HG03342 (cell line): ENCODE data around the gene CSPG5.

ENCODE experiments used
- ATAC-seq: cut with Tn5 transposase; IDR thresholded peaks from one replicate; pipeline ENCODE4 v1.9.1; 2021; ENCODE audit warnings: mild to moderate bottlenecking, moderate library complexity; ENCODE audit not compliant: unreplicated experiment

Gene CSPG5

GRCh38 chr3:47578691-47579632 is at the start of gene CSPG5:
CSPG5 (minus strand) TSS chr3:47578865; CDS start chr3:47578693, 172 bp downstream.
- ATAC-seq, result peak; percentile 32

- ATAC-seq, result no peak
These were observed 49.8 kb upstream of the CSPG5 start for GRCh38 chr3:47628426-47628825.

GRCh38 chr3:47622671-47623461 is 44.2 kb upstream of the CSPG5 start:
- ATAC-seq, result no peak

- no peak for ATAC-seq
These were observed 38.7 kb upstream of the CSPG5 start for GRCh38 chr3:47617086-47618010.

GRCh38 chr3:47614788-47615187 is 36.1 kb upstream of the CSPG5 start:
- no peak for ATAC-seq

GRCh38 chr3:47613722-47614121 is 35.1 kb upstream of the CSPG5 start:
- no peak for ATAC-seq

- no peak for ATAC-seq
These were observed 34.2 kb upstream of the CSPG5 start for GRCh38 chr3:47612879-47613278.

GRCh38 chr3:47612178-47612577 is 33.5 kb upstream of the CSPG5 start:
- no peak for ATAC-seq

GRCh38 chr3:47611576-47611975 is 32.9 kb upstream of the CSPG5 start:
- ATAC-seq, result no peak

GRCh38 chr3:47610583-47610982 is 31.9 kb upstream of the CSPG5 start:
- ATAC-seq, result no peak

- ATAC-seq, result no peak
These were observed 28.7 kb upstream of the CSPG5 start for GRCh38 chr3:47607335-47607734.

- no peak for ATAC-seq
These were observed 27.5 kb upstream of the CSPG5 start for GRCh38 chr3:47606165-47606564.

GRCh38 chr3:47605652-47606051 is 27.0 kb upstream of the CSPG5 start:
- no peak for ATAC-seq

GRCh38 chr3:47604145-47604544 is 25.5 kb upstream of the CSPG5 start:
- no peak for ATAC-seq

- no peak for ATAC-seq
These were observed 24.7 kb upstream of the CSPG5 start for GRCh38 chr3:47603332-47603731.

- no peak for ATAC-seq
These were observed 22.6 kb upstream of the CSPG5 start for GRCh38 chr3:47601281-47601680.

- ATAC-seq, result no peak
These were observed 16.1 kb upstream of the CSPG5 start for GRCh38 chr3:47594792-47595191.

GRCh38 chr3:47592066-47592795 is 13.6 kb upstream of the CSPG5 start:
- ATAC-seq, result no peak

- ATAC-seq, result no peak
These were observed 11.6 kb upstream of the CSPG5 start for GRCh38 chr3:47590216-47590615.

GRCh38 chr3:47588587-47588986 is 9.9 kb upstream of the CSPG5 start:
- ATAC-seq, result no peak
